ENCODE data around the gene DYSF.

The DYSF gene

DNA sequence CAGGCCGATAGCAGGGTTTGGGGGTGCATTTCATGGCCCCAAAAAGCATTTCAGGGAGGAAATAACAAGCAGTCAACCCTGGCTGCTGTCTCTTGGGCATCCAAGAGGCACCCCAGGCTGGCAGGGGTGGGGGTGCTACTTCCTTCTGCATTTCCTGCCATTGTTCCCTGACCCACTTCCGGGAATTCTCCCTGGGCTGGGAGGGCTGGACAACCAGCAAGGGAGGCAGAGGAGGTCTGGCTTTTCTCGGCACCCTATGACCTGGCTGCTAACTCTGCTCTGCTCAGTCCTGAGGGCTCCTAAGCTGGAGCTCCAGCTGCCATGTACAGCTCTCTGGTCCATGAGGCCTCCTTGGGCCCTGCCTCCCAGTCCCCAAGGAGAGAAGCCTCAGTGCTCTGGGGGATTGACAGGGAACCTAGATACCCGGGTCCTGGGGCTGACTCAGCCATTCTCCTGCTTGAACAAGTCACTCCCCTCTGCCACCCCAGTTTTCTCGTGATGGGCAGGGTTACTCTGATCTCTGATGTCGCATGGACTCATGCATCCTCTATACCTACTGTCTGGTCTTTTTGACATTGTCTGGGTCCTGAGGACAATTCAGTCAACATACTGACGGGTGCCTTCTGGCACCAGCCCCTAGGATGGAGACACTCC, 47.2 kb downstream of the DYSF start (continued):
- no peak for TF ChIP-seq MEIS1 (CRISPR knock-in tag; IDR thresholded peaks at IDR 0.05; ENCODE audit: borderline replicate concordance)
- TF ChIP-seq ZEB2 (tag by site-specific recombination; IDR thresholded peaks at IDR 0.05) = no peak
- TF ChIP-seq, protein P1, sequence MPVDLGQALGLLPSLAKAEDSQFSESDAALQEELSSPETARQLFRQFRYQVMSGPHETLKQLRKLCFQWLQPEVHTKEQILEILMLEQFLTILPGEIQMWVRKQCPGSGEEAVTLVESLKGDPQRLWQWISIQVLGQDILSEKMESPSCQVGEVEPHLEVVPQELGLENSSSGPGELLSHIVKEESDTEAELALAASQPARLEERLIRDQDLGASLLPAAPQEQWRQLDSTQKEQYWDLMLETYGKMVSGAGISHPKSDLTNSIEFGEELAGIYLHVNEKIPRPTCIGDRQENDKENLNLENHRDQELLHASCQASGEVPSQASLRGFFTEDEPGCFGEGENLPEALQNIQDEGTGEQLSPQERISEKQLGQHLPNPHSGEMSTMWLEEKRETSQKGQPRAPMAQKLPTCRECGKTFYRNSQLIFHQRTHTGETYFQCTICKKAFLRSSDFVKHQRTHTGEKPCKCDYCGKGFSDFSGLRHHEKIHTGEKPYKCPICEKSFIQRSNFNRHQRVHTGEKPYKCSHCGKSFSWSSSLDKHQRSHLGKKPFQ (tag by site-specific recombination; IDR thresholded peaks at IDR 0.05) = no peak
- TF ChIP-seq ZNF146 (tag by site-specific recombination; IDR thresholded peaks at IDR 0.05) = no peak
- TF ChIP-seq TCF7L2 (IDR thresholded peaks at IDR 0.05; ENCODE audit: borderline replicate concordance, low read depth, low read length) = no peak
- TF ChIP-seq PRDM1 (tag by site-specific recombination; IDR thresholded peaks at IDR 0.05) = no peak
- no peak for TF ChIP-seq ZNF830 (tag by site-specific recombination; IDR thresholded peaks at IDR 0.05; ENCODE audit: low read depth)
- TF ChIP-seq, protein P2, sequence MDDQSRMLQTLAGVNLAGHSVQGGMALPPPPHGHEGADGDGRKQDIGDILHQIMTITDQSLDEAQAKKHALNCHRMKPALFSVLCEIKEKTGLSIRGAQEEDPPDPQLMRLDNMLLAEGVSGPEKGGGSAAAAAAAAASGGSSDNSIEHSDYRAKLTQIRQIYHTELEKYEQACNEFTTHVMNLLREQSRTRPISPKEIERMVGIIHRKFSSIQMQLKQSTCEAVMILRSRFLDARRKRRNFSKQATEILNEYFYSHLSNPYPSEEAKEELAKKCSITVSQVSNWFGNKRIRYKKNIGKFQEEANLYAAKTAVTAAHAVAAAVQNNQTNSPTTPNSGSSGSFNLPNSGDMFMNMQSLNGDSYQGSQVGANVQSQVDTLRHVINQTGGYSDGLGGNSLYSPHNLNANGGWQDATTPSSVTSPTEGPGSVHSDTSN (CRISPR knock-in tag; IDR thresholded peaks at IDR 0.05) = no peak
- no peak for TF ChIP-seq HOXD13 (CRISPR knock-in tag; IDR thresholded peaks at IDR 0.05; ENCODE audit: borderline replicate concordance)
- TF ChIP-seq, protein P3, sequence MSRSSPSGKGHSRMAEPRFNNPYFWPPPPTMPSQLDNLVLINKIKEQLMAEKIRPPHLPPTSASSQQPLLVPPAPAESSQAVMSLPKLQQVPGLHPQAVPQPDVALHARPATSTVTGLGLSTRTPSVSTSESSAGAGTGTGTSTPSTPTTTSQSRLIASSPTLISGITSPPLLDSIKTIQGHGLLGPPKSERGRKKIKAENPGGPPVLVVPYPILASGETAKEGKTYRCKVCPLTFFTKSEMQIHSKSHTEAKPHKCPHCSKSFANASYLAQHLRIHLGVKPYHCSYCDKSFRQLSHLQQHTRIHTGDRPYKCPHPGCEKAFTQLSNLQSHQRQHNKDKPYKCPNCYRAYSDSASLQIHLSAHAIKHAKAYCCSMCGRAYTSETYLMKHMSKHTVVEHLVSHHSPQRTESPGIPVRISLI (tag by site-specific recombination; IDR thresholded peaks at IDR 0.05) = no peak
- TF ChIP-seq, protein P4, sequence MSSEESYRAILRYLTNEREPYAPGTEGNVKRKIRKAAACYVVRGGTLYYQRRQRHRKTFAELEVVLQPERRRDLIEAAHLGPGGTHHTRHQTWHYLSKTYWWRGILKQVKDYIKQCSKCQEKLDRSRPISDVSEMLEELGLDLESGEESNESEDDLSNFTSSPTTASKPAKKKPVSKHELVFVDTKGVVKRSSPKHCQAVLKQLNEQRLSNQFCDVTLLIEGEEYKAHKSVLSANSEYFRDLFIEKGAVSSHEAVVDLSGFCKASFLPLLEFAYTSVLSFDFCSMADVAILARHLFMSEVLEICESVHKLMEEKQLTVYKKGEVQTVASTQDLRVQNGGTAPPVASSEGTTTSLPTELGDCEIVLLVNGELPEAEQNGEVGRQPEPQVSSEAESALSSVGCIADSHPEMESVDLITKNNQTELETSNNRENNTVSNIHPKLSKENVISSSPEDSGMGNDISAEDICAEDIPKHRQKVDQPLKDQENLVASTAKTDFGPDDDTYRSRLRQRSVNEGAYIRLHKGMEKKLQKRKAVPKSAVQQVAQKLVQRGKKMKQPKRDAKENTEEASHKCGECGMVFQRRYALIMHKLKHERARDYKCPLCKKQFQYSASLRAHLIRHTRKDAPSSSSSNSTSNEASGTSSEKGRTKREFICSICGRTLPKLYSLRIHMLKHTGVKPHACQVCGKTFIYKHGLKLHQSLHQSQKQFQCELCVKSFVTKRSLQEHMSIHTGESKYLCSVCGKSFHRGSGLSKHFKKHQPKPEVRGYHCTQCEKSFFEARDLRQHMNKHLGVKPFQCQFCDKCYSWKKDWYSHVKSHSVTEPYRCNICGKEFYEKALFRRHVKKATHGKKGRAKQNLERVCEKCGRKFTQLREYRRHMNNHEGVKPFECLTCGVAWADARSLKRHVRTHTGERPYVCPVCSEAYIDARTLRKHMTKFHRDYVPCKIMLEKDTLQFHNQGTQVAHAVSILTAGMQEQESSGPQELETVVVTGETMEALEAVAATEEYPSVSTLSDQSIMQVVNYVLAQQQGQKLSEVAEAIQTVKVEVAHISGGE (tag by site-specific recombination; conservative IDR thresholded peaks at IDR 0.05; ENCODE audit: low read depth) = no peak

DNA sequence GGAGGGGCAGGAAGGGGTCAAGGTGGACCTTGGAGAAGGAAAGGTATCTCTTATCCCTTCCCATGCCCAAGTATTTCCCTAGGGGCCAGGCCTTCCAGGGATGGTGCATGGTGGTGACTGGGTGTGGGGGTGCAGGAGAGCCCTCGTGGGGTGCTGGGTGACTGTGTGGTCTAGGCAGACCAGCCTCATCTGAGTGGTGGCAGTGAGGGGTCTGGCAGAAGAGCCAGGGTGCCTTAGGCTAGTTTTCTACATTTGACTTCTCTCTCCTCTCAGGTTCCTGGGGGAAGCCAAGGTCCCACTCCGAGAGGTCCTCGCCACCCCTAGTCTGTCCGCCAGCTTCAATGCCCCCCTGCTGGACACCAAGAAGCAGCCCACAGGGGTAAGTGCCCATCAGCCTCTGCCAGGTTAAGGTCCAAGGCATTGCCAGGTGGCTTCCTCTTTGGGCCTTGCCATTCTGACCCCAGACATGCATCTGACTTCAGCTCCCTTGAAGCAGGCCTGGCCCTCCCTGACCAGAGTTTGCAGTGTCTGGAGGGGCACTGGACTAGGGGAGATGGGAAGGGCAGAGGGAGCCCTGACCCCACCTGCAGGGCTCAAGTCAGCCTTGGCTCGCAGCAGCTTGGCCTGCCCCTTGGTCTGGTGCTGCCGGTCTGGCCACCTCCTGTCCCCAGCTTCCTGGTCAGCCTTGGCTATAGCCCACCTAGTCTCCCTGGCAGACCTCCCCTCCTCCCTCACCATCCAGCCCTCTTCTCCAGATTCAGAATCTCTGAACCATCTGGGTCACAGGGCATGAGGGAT, 49.8 kb downstream of the DYSF start:
- POLR2A ChIA-PET = no interaction called here
- Histone ChIP-seq H3K4me1 (ENCODE audit: control insufficient read depth, insufficient read depth, low read length) (no peaks in the 10 kb centered on the region), H3K4me3 (ENCODE audit: low read depth, low read length) (no peak overlapping the region), H3K27ac (ENCODE audit: extremely low read depth, low read depth, low read length) (no peak overlapping the region), H3K9me3 (ENCODE audit: control insufficient read depth, insufficient read depth, low read depth, low read length) (no peaks in the 10 kb centered on the region), H3K36me3 (ENCODE audit: control insufficient read depth in 2 of 2, insufficient read depth in 1 of 2, low read length in 2 of 2) (no peaks in the 10 kb centered on the region)
- CTCF ChIA-PET = no interaction called here
- TF ChIP-seq, protein P5, sequence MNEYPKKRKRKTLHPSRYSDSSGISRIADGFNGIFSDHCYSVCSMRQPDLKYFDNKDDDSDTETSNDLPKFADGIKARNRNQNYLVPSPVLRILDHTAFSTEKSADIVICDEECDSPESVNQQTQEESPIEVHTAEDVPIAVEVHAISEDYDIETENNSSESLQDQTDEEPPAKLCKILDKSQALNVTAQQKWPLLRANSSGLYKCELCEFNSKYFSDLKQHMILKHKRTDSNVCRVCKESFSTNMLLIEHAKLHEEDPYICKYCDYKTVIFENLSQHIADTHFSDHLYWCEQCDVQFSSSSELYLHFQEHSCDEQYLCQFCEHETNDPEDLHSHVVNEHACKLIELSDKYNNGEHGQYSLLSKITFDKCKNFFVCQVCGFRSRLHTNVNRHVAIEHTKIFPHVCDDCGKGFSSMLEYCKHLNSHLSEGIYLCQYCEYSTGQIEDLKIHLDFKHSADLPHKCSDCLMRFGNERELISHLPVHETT (tag by site-specific recombination; IDR thresholded peaks at IDR 0.05) = no peak
- TF ChIP-seq SETDB1 (IDR thresholded peaks at IDR 0.05; ENCODE audit: insufficient read length, low read length) = no peak
- TF ChIP-seq, protein P1 (tag by site-specific recombination; IDR thresholded peaks at IDR 0.05) = no peak
- TF ChIP-seq ZNF140 (tag by site-specific recombination; IDR thresholded peaks at IDR 0.05) = no peak
- TF ChIP-seq ZNF354C (tag by site-specific recombination; IDR thresholded peaks at IDR 0.05; ENCODE audit: borderline replicate concordance, low read depth) = no peak
- TF ChIP-seq ZNF791 (tag by site-specific recombination; IDR thresholded peaks at IDR 0.05) = no peak
- TF ChIP-seq ZFHX2 (tag by site-specific recombination; conservative IDR thresholded peaks at IDR 0.05) = no peak
- TF ChIP-seq, protein P2 (CRISPR knock-in tag; IDR thresholded peaks at IDR 0.05) = no peak
- TF ChIP-seq, protein P6, sequence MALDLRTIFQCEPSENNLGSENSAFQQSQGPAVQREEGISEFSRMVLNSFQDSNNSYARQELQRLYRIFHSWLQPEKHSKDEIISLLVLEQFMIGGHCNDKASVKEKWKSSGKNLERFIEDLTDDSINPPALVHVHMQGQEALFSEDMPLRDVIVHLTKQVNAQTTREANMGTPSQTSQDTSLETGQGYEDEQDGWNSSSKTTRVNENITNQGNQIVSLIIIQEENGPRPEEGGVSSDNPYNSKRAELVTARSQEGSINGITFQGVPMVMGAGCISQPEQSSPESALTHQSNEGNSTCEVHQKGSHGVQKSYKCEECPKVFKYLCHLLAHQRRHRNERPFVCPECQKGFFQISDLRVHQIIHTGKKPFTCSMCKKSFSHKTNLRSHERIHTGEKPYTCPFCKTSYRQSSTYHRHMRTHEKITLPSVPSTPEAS (tag by site-specific recombination; IDR thresholded peaks at IDR 0.05) = no peak
- no peak for TF ChIP-seq SP7 (tag by site-specific recombination; IDR thresholded peaks at IDR 0.05)
- no peak for TF ChIP-seq SP3 (tag by site-specific recombination; IDR thresholded peaks at IDR 0.05)
- TF ChIP-seq ZNF292 (tag by site-specific recombination; IDR thresholded peaks at IDR 0.05; ENCODE audit: borderline replicate concordance, low read depth) = no peak

Data from HEK293 (cell line).